SK-N-MC (cell line): Measurements from ENCODE around the gene MAGEB3.

Experiments used
- EZH2 ChIP-seq: fragments of 200-600 bp; sonication (generic); IDR thresholded peaks from one replicate; pipeline ENCODE4 v1.6.1; 2017; ENCODE audit warnings: antibody characterized with exemption
- FOXP2 ChIP-seq: optimal IDR thresholded peaks from 2 replicates; pipeline ENCODE3; 2011; ENCODE audit warnings: mild to moderate bottlenecking, moderate library complexity; ENCODE audit not compliant: insufficient read depth; ENCODE audit errors: extremely low read length, control extremely low read depth
- POLR2AphosphoS5 ChIP-seq: IDR thresholded peaks from 2 replicates; pipeline ENCODE4 v1.6.1; 2012; ENCODE audit warnings: mild to moderate bottlenecking, low read depth, low read length, borderline replicate concordance

GRCh38 chrX:30280428-30280827 lies 50.0 kb downstream of the MAGEB3 start:
- TF ChIP-seq EZH2 (no peak), POLR2AphosphoS5 (no peak), FOXP2 (no peak)
